Cardiac muscle cell (in vitro differentiated cells and primary cell): Measurements from ENCODE around the gene AKT1. TPM values are rescaled to one million over a fixed set of nuclear protein-coding genes. Genes with fewer than 3 reads are reported as not detected.
"Not testable (repeated sequence)": the region's sequence is repeated elsewhere in the genome, so short reads cannot be mapped to it uniquely, and the experiment has no call there.

Source experiments
- DNase-seq, 2 donors: peaks; one replicate each; pipeline versions ENCODE4 v3.0.0 to v3.0.0-alpha.2; 2010 to 2017; ENCODE audit warnings: low read depth in 1 of 2, low spot score in 1 of 2
- H3K27ac ChIP-seq: fragments of 200-600 bp; sonication (generic); 2 replicates; pipeline ENCODE4 v1.5.1; 2016
- H3K27me3 ChIP-seq: fragments of 200-600 bp; sonication (generic); 2 replicates; pipeline ENCODE4 v1.6.0; 2016; ENCODE audit warnings: control low read depth
- H3K36me3 ChIP-seq: fragments of 200-600 bp; sonication (generic); 2 replicates; pipeline ENCODE4 v1.5.1; 2016; ENCODE audit warnings: control low read depth
- H3K4me1 ChIP-seq: fragments of 200-600 bp; sonication (generic); 2 replicates; pipeline ENCODE4 v1.8.1; 2017; ENCODE audit warnings: low read depth, mild to moderate bottlenecking, mixed run types
- H3K4me3 ChIP-seq: fragments of 200-600 bp; sonication (generic); 2 replicates; pipeline ENCODE4 v1.5.1; 2016; ENCODE audit warnings: mild to moderate bottlenecking
- H3K9me3 ChIP-seq: fragments of 200-600 bp; sonication (generic); 2 replicates; pipeline ENCODE4 v1.5.1; 2017; ENCODE audit warnings: low read depth, mild to moderate bottlenecking, control low read depth
- polyA plus RNA-seq: library from polyadenylated mRNA; unstranded; fragments of >200 nt; fragmentation: Nextera tagmentation; extraction: Ambion mirVana; gene quantifications from 2 replicates; pipeline ENCODE4 v1.2.1, GENCODE V29; 2016
- total RNA-seq: library from RNA; depleted of rRNA; stranded (reverse); fragments of >200 nt; gene quantifications from 2 replicates; pipeline ENCODE4 v1.2.3, GENCODE V29; 2016
- TF ChIP-seq, protein P1 (sequence below): IDR thresholded peaks from 2 replicates; pipeline ENCODE4 v1.5.1; 2012; ENCODE audit warnings: low read depth, mild to moderate bottlenecking, low read length

Gene AKT1
- total and polyA plus RNA-seq, 2 experiments from 2014 or later = 173 to 242 TPM

DNA sequence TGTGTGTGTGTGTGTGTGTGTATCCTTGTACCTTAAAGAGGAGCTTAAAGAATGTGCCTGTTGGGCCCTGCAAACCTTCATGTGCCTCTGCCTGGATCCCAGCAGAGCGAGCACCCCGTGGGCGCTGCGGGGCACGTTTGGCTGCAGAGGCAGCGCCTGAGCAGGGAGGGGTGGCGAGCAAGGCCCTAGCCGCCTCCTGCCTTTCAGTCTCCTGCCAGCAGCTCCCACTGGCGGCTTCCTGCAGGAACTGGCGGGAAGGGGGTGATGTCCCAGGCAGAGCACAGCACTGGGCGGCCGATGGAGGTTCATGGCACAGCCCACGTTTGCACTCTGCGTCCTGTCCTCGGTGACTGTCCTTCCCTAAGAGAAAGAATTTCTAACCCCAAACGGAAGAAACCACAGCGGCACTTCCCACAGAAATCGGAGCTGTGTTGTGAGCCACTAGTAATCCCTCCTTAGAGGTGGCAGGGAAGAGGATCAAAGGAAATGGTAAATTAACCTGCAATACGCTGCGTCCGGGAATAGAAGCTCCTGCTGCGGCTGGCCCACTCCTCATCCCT, 25.2 kb upstream of the AKT1 start:
- H3K36me3 ChIP-seq = no peaks in the 10 kb centered on the region
- peak; percentile 80 to 81 for DNase-seq
- TF ChIP-seq, protein P1, sequence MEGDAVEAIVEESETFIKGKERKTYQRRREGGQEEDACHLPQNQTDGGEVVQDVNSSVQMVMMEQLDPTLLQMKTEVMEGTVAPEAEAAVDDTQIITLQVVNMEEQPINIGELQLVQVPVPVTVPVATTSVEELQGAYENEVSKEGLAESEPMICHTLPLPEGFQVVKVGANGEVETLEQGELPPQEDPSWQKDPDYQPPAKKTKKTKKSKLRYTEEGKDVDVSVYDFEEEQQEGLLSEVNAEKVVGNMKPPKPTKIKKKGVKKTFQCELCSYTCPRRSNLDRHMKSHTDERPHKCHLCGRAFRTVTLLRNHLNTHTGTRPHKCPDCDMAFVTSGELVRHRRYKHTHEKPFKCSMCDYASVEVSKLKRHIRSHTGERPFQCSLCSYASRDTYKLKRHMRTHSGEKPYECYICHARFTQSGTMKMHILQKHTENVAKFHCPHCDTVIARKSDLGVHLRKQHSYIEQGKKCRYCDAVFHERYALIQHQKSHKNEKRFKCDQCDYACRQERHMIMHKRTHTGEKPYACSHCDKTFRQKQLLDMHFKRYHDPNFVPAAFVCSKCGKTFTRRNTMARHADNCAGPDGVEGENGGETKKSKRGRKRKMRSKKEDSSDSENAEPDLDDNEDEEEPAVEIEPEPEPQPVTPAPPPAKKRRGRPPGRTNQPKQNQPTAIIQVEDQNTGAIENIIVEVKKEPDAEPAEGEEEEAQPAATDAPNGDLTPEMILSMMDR = peak; percentile 67
- peaks cover 5% of the 10 kb centered on the region for H3K27me3 ChIP-seq
- no peak overlapping the region for H3K4me3 ChIP-seq
- H3K9me3 ChIP-seq = no peaks in the 10 kb centered on the region
- H3K4me1 ChIP-seq = peaks cover 8% of the 10 kb centered on the region
- H3K27ac ChIP-seq = no peak overlapping the region

DNA sequence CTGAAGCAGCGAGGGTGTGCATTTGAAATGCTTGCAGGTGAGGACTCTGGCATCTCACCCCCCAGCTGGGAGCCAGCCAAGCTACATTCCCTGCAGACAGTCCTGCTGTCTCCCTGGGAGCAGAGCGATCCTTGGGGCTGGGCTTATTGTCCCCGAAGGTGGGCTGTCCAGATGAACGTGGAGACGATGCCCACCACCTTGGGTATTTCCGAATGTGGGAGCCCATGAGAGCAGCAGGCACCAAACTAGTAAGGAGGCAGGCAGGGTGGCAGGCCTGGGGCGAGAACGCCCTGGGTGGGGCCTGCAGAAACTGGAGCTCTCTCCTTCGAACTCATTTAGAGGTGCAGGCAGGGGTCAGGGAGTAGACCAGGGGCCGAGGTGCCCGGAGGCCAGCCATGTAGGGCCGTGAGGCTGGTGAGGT, 23.8 kb upstream of the AKT1 start:
- TF ChIP-seq, protein P1 = no peak
- Histone ChIP-seq H3K27ac (no peak overlapping the region), H3K4me3 (no peak overlapping the region), H3K27me3 (no peaks in the 10 kb centered on the region), H3K9me3 (no peaks in the 10 kb centered on the region), H3K4me1 (peaks cover 8% of the 10 kb centered on the region), H3K36me3 (no peaks in the 10 kb centered on the region)
- DNase-seq = no peak

DNA sequence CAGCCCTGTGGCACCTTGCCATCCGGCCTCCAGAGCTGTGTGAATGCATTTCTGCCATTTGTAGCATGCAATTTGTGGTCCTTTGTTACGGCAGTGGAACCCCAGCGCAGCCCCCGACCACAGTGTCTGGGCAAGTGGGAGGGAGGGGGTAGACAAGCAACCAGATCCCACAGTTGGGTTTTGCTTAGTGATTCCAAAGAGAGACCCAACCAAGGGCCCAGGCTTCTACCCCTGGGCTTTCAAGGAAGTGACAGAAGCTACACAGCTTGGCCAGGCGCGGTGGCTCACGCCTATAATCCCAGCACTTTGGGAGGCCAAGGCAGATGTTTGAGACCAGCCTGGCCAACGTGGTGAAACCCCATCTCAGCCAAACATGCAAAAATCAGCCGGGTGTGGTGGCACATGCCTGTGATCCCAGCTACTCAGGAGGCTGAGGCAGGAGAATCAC, 23.2 kb upstream of the AKT1 start:
- Histone ChIP-seq H3K27ac (no peak overlapping the region), H3K27me3 (no peaks in the 10 kb centered on the region), H3K4me1 (peaks cover 8% of the 10 kb centered on the region), H3K9me3 (no peaks in the 10 kb centered on the region), H3K4me3 (no peak overlapping the region), H3K36me3 (no peaks in the 10 kb centered on the region)
- TF ChIP-seq, protein P1 = no peak
- DNase-seq = no peak

DNA sequence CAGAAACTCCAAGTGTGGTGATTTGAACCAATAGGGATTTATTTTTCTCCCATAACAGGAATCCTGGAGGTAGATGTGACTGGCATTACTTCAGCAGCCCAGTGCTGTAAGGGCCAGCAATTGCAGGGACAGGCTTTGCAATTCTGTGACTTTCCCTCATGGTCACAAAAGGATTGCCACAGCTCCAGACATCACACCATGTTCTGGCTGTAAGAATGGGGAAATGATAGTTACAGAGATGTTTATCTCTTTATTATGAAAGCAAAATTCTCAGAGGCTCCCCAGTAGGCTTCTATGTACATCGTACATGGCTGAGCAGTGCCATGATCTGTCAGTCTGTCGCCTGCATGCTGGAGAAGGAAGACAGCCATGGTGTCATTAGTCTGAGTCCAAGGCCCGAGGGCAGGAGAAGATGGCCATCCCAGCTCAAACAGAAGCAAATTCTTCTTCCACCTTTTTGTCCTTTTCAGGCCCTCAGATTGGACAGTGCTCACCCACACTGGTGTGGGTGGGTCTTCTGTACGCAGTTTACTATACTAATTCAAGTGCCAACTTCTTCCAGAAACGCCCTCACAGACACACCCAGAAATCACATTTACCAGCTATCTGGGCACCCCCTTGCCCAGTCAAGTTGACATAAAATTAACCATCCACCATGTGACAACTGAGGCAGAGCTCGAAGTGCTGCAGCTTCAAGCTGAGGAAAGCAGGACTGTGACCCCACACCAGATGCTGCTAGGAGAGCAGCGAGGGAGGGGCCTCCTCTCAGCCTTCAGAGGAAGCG, 22.6 kb upstream of the AKT1 start:
- Histone ChIP-seq H3K36me3 (no peaks in the 10 kb centered on the region), H3K27me3 (no peaks in the 10 kb centered on the region), H3K27ac (no peak overlapping the region), H3K9me3 (no peaks in the 10 kb centered on the region), H3K4me3 (no peak overlapping the region), H3K4me1 (peaks cover 8% of the 10 kb centered on the region)
- TF ChIP-seq, protein P1 = no peak
- no peak for DNase-seq

DNA sequence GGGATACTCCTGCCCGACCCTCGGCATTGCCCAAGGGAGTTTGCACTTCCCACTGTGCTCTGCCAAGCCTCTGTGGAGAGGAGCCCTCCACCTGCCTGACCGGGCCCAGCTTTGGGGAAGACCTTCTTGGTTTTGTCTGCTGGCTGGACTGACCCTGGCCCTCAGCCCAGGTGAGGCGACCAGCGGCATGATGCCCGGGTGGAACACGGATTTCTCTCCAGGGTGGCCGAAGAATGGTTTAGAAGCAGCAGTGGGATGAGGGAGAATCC, 21.0 kb upstream of the AKT1 start:
- H3K27me3 ChIP-seq = no peaks in the 10 kb centered on the region
- no peaks in the 10 kb centered on the region for H3K36me3 ChIP-seq
- peak overlapping the region; percentile 77 for H3K4me3 ChIP-seq
- TF ChIP-seq, protein P1 = no peak
- no peaks in the 10 kb centered on the region for H3K9me3 ChIP-seq
- H3K4me1 ChIP-seq = peaks cover 8% of the 10 kb centered on the region
- peak overlapping the region; percentile 90 for H3K27ac ChIP-seq
- DNase-seq = no peak

DNA sequence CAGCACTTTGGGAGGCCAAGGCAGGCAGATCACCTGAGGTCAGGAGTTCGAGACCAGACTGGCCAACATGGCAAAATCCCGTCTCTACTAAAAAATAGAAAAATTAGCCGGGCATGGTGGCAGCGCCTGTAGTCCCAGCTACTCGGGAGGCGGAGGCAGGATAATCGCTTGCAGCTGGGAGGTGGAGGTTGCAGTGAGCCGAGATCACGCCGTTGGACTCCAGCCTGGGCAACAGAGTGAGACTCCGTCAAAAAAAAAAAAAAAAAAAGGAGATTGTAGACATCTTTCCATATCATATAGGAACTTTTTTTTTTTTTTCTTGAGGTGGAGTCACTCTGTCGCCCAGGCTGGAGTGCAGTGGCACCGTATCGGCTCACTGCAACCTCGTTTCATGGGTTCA, 19.2 kb upstream of the AKT1 start:
- Histone ChIP-seq H3K27ac (peak overlapping the region; percentile 90), H3K4me3 (peak overlapping the region; percentile 77)
- DNase-seq = not testable (repeated sequence)

More for the DNA sequence above, 19.2 kb upstream of the AKT1 start:
- not testable (repeated sequence) for H3K9me3 ChIP-seq, H3K4me1 ChIP-seq, H3K27me3 ChIP-seq, H3K36me3 ChIP-seq
